Superior temporal gyrus (tissue), 1 donor: ENCODE measurements around the gene RPGRIP1L.
"Not testable (repeated sequence)": the region's sequence is repeated elsewhere in the genome, so short reads cannot be mapped to it uniquely, and the experiment has no call there.

Experiments
- DNase-seq: peaks from one replicate; pipeline ENCODE4 v3.0.0-alpha.2; 2016; ENCODE audit errors: extremely low spot score

RPGRIP1L gene

GRCh38 chr16:53712065-53712464 is 8.4 kb upstream of the RPGRIP1L start:
- DNase-seq: no peak

- no peak for DNase-seq
These were observed 7.7 kb upstream of the RPGRIP1L start for GRCh38 chr16:53711390-53711789.

DNA sequence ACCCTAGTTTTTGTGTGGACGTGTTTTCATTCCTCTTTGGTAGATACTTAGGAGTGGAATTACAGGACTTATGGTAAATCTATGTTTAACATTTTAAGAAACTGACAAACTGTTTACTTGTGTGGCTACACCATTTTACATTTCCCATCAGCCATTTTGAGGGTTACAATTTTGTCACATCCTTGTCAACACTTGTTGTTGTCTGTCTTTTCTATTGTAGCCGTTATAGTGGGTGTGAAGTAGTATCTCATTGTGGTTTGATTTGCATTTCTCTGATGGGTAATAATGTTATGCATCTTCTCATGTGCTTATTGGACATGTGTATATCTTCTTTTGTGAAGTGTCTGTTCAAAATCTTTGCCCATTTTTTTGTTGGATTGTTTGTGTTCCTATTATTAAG is 4.8 kb upstream of the RPGRIP1L start:
- DNase-seq: no peak

DNA sequence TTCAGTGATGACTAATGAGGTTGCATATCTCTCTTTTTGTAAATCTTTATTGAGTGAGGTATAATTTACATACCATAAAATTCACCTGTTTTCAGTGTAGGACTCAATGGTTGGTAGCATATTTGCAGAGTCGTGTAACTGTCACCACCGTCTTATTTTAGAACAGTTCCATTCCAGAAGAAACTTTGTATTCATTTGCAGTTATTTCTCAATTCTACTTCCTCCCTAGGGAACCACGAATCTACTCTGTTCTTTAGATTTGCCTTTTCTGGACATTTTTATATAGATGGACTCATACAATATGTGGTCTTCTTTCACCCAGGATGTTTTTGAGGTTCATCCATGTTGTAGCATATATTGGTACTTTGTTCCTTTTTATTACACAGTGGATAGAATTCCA is 4.0 kb upstream of the RPGRIP1L start:
- DNase-seq: no peak

GRCh38 chr16:53704445-53704813 is 770 bp upstream of the RPGRIP1L start:
- DNase-seq: no peak

DNA sequence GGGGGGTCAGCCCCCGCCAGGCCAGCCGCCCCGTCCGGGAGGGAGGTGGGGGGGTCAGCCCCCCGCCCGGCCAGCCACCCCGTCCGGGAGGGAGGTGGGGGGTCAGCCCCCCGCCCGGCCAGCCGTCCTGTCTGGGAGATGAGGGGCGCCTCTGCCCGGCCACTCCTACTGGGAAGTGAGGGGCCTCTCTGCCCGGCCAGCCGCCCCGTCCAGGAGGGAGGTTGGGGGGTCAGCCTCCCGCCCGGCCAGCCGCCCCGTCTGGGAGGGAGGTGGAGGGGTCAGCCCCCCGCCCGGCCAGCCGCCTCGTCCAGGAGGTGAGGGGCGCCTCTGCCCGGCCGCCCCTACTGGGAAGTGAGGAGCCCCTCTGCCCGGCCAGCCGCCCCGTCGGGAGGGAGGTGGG is 5.4 kb downstream of the RPGRIP1L start:
- not testable (repeated sequence) for DNase-seq

DNA sequence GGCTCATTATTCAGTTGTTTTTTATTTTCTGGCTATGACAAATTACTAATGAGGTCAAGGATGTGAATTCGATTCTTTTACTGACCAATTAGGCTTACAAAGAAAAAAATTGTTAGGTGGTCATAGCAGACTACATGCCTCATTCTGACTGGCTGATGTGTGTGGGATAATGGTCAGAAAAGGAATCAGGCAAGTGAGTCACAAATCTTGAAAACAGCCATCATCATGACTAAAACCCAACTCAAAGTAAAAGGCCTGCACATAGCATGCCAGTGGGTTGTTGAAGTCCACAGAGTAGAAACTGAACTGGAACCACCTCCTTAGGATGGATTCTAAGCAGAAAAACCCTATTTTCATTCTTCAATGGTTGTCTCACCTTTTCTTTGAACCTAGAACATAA is 8.6 kb downstream of the RPGRIP1L start:
- no peak for DNase-seq

- DNase-seq: no peak
These were observed 10.3 kb downstream of the RPGRIP1L start for GRCh38 chr16:53693320-53693719.

DNA sequence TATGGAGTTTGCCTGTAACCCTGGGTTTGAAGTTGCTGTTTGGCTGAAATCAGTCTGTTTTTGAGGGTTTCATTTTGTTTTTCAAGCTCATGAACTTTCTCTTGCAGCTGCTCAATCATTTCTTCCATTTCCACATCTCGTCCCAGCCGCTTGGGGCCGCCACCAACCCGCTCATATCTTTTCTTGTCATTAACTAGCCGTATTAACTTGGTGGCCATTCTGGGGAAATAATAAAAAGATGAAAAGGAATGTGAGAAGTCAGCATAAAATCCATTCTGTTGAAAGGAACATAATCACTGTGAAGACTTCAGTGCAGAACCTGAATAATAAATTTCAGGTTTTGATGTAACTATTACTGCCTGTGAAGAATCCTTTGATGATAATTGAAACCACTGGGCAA is 11.5 kb downstream of the RPGRIP1L start:
- DNase-seq: no peak

- no peak for DNase-seq
These were observed 12.9 kb downstream of the RPGRIP1L start for GRCh38 chr16:53690771-53691170.

GRCh38 chr16:53689636-53690035 is 14.0 kb downstream of the RPGRIP1L start:
- DNase-seq: no peak

DNA sequence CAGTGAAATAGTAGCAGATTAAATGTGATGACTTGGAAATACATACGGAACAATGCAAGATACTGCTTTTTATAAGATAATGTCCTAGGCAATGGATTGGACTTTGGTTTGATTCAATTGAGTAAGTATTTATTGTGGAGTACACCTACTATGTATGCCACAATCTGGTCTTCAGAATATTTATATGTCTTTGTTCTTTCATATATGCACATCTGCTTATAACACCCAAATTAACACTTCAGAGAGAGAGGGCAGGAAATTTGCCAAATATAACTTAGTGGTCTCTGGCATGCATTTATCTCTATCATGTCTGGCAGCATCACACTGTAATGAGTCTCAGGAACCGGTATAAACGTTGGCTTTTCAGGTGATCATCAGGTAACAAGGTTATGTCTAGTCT is 16.9 kb downstream of the RPGRIP1L start:
- DNase-seq: no peak

DNA sequence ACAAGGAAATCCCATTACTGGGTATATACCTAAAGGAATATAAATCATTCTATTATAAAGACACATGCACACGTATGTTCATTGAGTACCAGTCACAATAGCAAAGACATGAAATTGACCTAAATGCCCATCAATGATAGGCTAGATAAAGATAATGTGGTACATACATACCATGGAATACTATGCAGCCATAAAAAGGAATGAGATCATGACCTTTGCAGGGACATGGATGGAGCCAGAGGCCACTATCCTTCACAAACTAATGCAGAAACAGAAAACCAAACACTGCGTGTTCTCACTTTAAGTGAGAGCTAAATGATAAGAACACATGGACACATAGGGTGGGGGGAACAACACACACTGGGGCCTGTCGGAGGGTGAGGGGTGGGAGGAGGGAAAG is 18.3 kb downstream of the RPGRIP1L start:
- not testable (repeated sequence) for DNase-seq

GRCh38 chr16:53681354-53681753 is 22.3 kb downstream of the RPGRIP1L start:
- no peak for DNase-seq

DNA sequence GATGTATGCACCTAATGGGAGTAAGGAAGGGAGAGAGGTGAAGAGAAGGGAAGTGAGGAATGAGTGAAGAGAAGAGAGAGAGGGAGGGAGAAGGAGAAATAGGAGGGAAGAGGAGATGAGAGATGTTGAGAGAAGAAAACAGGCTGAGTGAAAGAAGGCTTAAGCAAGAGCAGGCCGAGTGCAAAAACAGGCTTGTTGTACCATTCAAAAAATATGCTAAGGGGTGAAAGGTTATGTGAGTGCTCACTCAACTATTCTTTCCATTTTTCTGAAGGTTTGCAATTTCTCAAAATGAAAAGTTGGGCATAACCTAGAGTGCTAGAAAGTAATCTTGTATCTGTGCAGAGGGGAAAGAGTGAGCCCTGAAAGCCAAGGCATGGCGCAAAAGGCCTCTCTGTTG is 22.9 kb downstream of the RPGRIP1L start:
- no peak for DNase-seq

DNA sequence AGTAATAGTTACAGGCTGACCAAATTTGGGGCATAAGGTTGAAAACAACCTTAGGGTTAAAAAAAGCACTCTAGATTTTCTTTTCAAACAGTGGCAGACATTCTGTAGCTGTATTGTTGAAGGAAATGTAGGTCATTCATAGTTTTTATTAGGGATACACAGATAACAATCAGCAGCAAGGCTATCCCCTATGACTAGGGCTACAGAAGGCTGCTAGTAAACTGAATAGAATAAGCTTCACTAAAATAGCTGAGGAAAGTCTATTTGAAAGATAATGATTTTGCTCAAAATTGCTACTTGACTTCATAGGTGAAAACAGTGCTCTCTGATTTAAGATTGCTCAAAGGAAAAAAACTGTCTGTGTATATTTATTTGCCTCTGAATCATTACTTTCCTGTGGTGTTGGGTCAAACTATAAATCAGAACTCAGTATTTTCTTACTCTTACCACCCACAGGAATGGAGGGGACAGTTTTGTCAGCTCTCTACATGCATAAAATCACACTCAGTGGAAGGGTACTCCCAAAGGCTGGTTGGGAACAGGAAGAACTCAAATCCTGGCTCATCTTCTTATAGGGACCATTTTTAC is 24.8 kb downstream of the RPGRIP1L start:
- DNase-seq: no peak

DNA sequence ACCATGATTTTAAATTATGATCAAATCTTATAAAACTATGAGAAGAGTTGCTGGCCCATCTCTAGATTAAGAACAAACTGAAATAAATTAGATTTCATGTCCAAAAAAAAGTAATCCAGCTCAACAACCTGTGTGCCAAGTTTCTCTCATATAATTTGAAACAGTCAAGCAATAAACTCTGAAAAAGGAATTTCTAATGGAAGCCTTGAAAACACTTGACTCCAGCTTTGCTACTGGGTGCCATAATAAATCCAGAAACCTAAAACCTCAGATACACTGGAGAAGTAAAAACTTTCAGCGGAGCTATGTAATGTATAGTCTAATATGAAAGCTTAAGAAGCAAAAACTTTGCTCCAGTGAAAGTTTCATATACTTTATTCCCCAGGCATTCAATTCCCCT is 25.5 kb downstream of the RPGRIP1L start:
- DNase-seq: no peak

DNA sequence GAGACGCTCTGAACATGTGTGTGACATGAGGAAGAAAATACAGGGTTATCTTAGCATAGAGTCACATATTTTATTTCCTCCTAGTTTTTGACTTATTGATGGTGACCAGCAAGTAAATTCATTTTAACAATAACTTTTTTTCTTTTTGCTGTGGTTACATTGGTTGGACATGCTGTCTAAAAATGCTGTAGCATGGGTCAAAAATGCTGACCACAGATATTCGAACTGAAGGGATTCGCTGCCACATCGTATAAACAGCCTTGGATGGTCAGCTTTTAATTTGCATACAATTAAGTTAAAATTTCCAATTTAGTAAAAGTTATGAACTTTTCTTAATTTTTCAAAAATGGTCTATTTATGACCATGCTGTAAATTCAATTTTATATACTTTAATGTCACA is 30.5 kb downstream of the RPGRIP1L start:
- DNase-seq: no peak

- DNase-seq: no peak
These were observed 31.2 kb downstream of the RPGRIP1L start for GRCh38 chr16:53672461-53672860.

DNA sequence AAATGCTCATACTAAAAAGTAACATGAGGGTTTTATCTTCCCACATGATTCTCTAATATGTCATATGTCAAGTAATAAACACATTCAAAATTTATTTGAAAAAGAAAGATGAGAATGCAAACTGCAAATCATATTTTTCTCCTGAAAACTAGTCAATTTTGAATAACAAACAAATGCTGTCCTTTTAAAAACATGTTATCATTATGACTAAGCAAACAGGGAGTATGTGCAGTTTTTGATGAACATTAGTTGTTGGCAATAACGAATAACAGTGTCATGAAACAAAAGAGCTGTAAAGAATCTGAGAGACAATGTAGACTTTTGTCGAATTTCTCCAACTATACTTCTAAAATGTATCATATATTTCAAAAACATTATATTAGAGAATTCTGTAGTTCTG is 34.8 kb downstream of the RPGRIP1L start:
- DNase-seq: no peak

- peak; percentile 27 for DNase-seq
These were observed 36.8 kb downstream of the RPGRIP1L start for GRCh38 chr16:53666786-53667415.

GRCh38 chr16:53664724-53665345 is 38.8 kb downstream of the RPGRIP1L start:
- no peak for DNase-seq

- DNase-seq: no peak
These were observed 41.6 kb downstream of the RPGRIP1L start for GRCh38 chr16:53662072-53662471.

DNA sequence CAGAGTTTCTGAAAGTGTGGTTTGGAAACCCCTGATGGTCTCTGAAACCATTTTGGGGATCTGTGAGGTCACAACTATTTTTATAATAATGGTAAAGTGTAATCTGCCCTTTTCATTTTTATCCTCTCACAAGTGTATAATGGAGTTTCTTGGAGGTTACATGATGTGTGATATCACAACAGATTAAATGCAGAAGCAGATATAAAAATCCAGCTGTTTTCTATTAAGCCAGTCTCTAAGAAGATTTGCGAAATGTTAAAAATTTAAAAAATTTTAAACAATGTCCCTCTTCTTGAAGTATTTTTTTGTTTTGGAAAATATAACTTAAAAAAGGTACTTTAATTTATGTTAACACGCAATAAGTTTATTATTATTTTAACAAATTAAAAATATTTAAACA is 48.7 kb downstream of the RPGRIP1L start:
- DNase-seq: no peak
